Esophagus squamous epithelium (tissue), 5 donors: ENCODE data around the gene PCDHGC4. TPM values are rescaled to one million over a fixed set of nuclear protein-coding genes. Genes with fewer than 3 reads are reported as not detected.
A peak's percentile ranks its signal among the peaks of the same experiment; 100 is the strongest.

Experiments used
- DNase-seq: peaks from one replicate; lab custom pipeline; 2025; lab: John Stamatoyannopoulos, UW
- H3K27ac ChIP-seq, 4 donors: fragments of 200-600 bp; sonication (generic); one replicate each; pipeline ENCODE4 v1.5.1; 2016 to 2019; ENCODE audit warnings: mild to moderate bottlenecking in 1 of 4
- H3K27me3 ChIP-seq, 4 donors: fragments of 200-600 bp; sonication (generic); 1 replicate in 3 of 4; 2 replicates in 1 of 4; pipeline versions ENCODE4 v1.5.1 to v1.6.0; 2017 to 2021; ENCODE audit warnings: antibody characterized with exemption in 1 of 4
- H3K36me3 ChIP-seq, 3 donors: fragments of 200-600 bp; sonication (generic); one replicate each; pipeline ENCODE4 v1.5.1; 2016 to 2019
- H3K4me1 ChIP-seq, 3 donors: fragments of 200-600 bp; sonication (generic); one replicate each; pipeline ENCODE4 v1.5.1; 2017 to 2019
- H3K4me3 ChIP-seq, 4 donors: fragments of 200-600 bp; sonication (generic); 1 replicate in 3 of 4; 2 replicates in 1 of 4; pipeline ENCODE4 v1.5.1; 2016 to 2019; ENCODE audit warnings: mild to moderate bottlenecking in 2 of 4, moderate library complexity in 1 of 4
- H3K9me3 ChIP-seq, 3 donors: fragments of 200-600 bp; sonication (generic); one replicate each; pipeline ENCODE4 v1.5.1; 2016 to 2019
- POLR2A ChIP-seq, 4 donors: fragments of 450-650 bp; IDR thresholded peaks; one replicate each; pipeline ENCODE4 v1.6.1; 2017; ENCODE audit warnings: antibody characterized with exemption in 4 of 4, mild to moderate bottlenecking in 4 of 4, moderate library complexity in 3 of 4
- WGBS, 2 donors: methylation state at CpG; one replicate each; pipeline ENCODE4 v1.1.5; 2018; 5-methylcytosine and 5-hydroxymethylcytosine counted together
- intact Hi-C: fragments of 100-400 bp; cut with DNase I; formaldehyde crosslinking; loops from one replicate; pipeline ENCODE4 v1.15.0; 2022
- total RNA-seq, 4 donors: library from RNA; depleted of rRNA; stranded (reverse); fragments of >200 nt; gene quantifications; one replicate each; pipeline ENCODE4 v1.1.0, GENCODE V29; 2016
- TF ChIP-seq, protein P1 (sequence below), 6 experiments: fragments of 450-650 bp in 4 of 6; fragments of 200-600 bp in 2 of 6; sonication (generic) in 2 of 6; IDR thresholded peaks; one replicate each; pipeline ENCODE4 v1.5.1; 2016 to 2019; ENCODE audit warnings: antibody characterized with exemption in 6 of 6, mild to moderate bottlenecking in 4 of 6, moderate library complexity in 4 of 6
- donor health status: DM: yes; HTN: yes; CAD: no.

PCDHGC4 gene
- total RNA-seq, 4 donors from 2014 or later = 0.21 to 3.3 (median 2.1) TPM

DNA sequence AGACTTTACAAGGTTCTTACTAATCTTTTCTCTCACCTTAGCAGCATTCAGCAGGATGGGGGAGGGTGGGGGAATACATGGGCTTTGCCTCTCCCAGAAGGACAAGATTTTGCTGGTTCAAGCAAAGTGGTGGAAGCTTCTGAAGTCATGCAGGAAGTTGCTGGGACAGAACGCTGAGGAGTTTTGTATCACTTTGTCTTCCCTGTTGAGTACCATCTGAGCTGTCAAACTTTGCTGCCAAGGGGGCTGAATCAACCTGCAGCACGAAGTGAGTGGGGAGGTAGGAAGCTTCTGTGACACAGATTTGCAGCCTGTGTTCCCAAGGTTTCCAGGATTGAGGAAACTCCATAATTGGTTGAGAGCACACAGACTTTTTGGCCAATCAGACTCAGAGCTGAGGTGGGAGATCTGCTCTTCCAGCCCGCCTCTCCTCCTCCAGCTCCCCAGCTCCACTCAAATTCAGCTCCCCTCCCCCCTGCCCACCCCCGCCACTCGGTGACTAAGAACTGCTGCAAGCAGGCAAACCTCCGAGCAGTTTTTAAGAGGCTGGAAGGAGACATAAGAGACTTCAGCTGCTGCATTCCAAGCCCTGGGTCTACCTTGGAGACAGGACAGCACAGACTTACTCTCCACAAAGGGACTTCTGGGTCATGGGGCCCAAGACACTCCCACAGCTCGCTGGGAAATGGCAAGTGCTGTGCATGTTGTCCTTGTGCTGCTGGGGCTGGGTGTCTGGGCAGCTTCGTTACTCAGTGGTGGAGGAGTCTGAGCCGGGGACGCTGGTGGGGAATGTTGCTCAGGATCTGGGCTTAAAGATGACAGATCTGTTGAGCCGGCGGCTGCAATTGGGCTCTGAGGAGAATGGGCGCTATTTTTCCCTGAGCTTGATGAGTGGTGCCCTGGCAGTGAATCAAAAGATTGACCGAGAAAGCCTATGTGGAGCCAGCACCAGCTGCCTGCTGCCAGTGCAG lies 4.0 kb downstream of the PCDHGC4 start, which contains the start of gene PCDHGC5:
PCDHGC5 (plus strand) TSS at position 491 of the 971 bp plus-strand sequence; CDS start at position 651, 160 bp downstream.
- Histone ChIP-seq H3K27ac (peak within 1 kb of the TSS in 1 of 4 donors; percentile 23), H3K9me3 (no peaks in the 10 kb centered on the region), H3K4me1 (peaks cover 26 to 69% (median 31%) of the 10 kb centered on the region in 3 donors), H3K4me3 (no peak within 1 kb of the TSS), H3K36me3 (peaks cover 0 to 69% (median 0%) of the 10 kb centered on the region in 3 donors), H3K27me3 (peaks cover 0 to 34% (median 0%) of the 10 kb centered on the region in 4 donors)
- no peak for DNase-seq
- no peak for TF ChIP-seq POLR2A (IDR thresholded peaks at IDR 0.05)
- TF ChIP-seq, protein P1, sequence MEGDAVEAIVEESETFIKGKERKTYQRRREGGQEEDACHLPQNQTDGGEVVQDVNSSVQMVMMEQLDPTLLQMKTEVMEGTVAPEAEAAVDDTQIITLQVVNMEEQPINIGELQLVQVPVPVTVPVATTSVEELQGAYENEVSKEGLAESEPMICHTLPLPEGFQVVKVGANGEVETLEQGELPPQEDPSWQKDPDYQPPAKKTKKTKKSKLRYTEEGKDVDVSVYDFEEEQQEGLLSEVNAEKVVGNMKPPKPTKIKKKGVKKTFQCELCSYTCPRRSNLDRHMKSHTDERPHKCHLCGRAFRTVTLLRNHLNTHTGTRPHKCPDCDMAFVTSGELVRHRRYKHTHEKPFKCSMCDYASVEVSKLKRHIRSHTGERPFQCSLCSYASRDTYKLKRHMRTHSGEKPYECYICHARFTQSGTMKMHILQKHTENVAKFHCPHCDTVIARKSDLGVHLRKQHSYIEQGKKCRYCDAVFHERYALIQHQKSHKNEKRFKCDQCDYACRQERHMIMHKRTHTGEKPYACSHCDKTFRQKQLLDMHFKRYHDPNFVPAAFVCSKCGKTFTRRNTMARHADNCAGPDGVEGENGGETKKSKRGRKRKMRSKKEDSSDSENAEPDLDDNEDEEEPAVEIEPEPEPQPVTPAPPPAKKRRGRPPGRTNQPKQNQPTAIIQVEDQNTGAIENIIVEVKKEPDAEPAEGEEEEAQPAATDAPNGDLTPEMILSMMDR (IDR thresholded peaks at IDR 0.05) = no peak
- intact Hi-C loops = no loop called here
- 31 to 45% methylated on average over 5 to 11 of the region's 14 CpGs for WGBS, 2 donors

DNA sequence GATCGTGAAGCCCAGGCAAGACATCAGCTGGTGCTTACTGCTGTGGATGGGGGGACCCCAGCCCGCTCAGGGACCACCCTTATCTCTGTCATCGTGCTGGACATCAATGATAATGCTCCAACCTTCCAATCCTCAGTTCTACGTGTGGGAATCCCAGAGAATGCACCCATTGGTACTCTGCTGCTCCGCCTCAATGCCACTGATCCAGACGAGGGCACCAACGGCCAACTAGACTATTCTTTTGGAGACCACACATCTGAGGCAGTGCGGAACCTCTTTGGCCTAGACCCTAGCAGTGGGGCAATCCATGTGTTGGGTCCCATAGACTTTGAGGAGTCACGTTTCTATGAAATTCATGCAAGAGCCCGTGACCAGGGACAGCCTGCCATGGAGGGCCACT lies 5.0 kb downstream of the PCDHGC4 start:
- H3K27me3 ChIP-seq = peaks cover 0 to 32% (median 0%) of the 10 kb centered on the region in 4 donors
- 78 to 90% methylated on average over 4 to 7 of the region's 10 CpGs for WGBS, 2 donors
- H3K36me3 ChIP-seq = peaks cover 0 to 73% (median 0%) of the 10 kb centered on the region in 3 donors
- TF ChIP-seq POLR2A (IDR thresholded peaks at IDR 0.05) = no peak
- no peaks in the 10 kb centered on the region for H3K9me3 ChIP-seq
- no peak overlapping the region for H3K27ac ChIP-seq
- H3K4me1 ChIP-seq = peaks cover 20 to 69% (median 29%) of the 10 kb centered on the region in 3 donors
- intact Hi-C loops = no loop called here
- no peak overlapping the region for H3K4me3 ChIP-seq
- DNase-seq = no peak

DNA sequence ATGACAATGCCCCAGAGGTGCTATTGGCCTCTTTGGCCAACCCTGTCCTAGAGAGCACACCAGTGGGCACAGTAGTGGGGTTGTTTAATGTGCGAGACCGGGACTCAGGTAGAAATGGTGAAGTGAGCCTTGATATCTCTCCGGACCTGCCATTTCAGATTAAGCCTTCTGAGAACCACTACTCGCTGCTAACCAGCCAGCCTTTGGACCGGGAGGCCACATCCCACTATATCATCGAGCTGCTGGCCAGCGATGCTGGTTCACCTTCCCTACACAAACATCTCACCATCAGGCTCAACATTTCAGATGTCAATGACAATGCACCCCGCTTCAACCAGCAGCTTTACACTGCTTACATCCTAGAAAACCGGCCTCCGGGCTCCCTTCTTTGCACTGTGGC lies 5.4 kb downstream of the PCDHGC4 start:
- Histone ChIP-seq H3K9me3 (no peaks in the 10 kb centered on the region), H3K27ac (no peak overlapping the region), H3K27me3 (peaks cover 0 to 29% (median 0%) of the 10 kb centered on the region in 4 donors), H3K4me3 (no peak overlapping the region), H3K4me1 (peaks cover 16 to 69% (median 24%) of the 10 kb centered on the region in 3 donors), H3K36me3 (peaks cover 0 to 76% (median 0%) of the 10 kb centered on the region in 3 donors)
- intact Hi-C loops = no loop called here
- TF ChIP-seq POLR2A (IDR thresholded peaks at IDR 0.05) = no peak
- TF ChIP-seq, protein P1 (IDR thresholded peaks at IDR 0.05) = no peak
- DNase-seq = no peak
- WGBS, 2 donors = 94 to 96% methylated on average over 10 of the region's 10 CpGs

DNA sequence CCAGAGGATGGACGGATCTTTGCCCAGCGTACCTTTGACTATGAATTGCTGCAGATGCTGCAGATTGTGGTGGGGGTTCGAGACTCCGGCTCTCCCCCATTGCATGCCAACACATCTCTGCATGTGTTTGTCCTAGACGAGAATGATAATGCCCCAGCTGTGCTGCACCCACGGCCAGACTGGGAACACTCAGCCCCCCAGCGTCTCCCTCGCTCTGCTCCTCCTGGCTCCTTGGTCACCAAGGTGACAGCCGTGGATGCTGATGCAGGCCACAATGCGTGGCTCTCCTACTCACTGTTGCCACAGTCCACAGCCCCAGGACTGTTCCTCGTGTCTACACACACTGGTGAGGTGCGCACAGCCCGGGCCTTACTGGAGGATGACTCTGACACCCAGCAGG lies 5.9 kb downstream of the PCDHGC4 start:
- no peak overlapping the region for H3K4me3 ChIP-seq
- no peak overlapping the region for H3K27ac ChIP-seq
- WGBS, 2 donors = 87 to 90% methylated on average over 4 to 11 of the region's 13 CpGs
- peaks cover 0 to 24% (median 0%) of the 10 kb centered on the region in 4 donors for H3K27me3 ChIP-seq
- peaks cover 13 to 69% (median 21%) of the 10 kb centered on the region in 3 donors for H3K4me1 ChIP-seq
- peaks cover 0 to 73% (median 0%) of the 10 kb centered on the region in 3 donors for H3K36me3 ChIP-seq
- TF ChIP-seq, protein P1 (IDR thresholded peaks at IDR 0.05) = no peak
- TF ChIP-seq POLR2A (IDR thresholded peaks at IDR 0.05) = no peak
- H3K9me3 ChIP-seq = no peaks in the 10 kb centered on the region
- no peak for DNase-seq
- intact Hi-C loops = no loop called here

DNA sequence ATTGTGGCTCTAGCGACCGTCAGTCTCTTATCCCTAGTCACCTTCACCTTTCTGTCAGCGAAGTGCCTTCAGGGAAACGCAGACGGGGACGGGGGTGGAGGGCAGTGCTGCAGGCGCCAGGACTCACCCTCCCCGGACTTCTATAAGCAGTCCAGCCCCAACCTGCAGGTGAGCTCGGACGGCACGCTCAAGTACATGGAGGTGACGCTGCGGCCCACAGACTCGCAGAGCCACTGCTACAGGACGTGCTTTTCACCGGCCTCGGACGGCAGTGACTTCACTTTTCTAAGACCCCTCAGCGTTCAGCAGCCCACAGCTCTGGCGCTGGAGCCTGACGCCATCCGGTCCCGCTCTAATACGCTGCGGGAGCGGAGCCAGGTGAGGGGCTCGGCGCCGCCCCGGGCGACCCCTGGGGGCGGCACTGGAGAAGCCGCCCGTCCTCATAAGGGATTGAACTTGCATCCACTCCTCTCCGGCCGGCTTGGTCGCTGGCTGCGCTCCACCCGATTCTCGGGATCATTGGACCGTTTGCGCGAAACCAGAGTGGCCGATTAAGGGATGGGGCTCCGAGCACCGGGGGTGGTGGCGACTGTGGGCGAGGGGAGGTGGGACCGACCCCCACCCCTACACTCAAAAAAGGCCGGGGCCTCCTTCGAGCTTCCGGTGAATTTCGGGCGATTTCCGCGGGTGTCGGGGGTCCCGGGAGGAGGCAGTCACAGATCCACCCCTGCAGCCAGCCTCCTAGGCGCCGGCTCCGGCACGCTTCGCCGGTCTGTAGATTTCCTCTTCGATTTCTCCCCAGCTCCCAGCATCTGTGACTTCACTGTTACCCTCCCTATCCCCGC lies 6.7 kb downstream of the PCDHGC4 start:
- Histone ChIP-seq H3K4me1 (peaks cover 13 to 69% (median 21%) of the 10 kb centered on the region in 3 donors), H3K9me3 (no peaks in the 10 kb centered on the region), H3K4me3 (peak overlapping the region in 2 of 4 donors; percentile 13 to 28), H3K27ac (no peak overlapping the region), H3K36me3 (peaks cover 0 to 71% (median 0%) of the 10 kb centered on the region in 3 donors), H3K27me3 (peaks cover 0 to 24% (median 0%) of the 10 kb centered on the region in 4 donors)
- intact Hi-C loops = no loop called here
- TF ChIP-seq, protein P1 (IDR thresholded peaks at IDR 0.05) = no peak
- no peak for TF ChIP-seq POLR2A (IDR thresholded peaks at IDR 0.05)
- DNase-seq = no peak
- WGBS, 2 donors = 57 to 62% methylated on average over 30 to 42 of the region's 66 CpGs
